ENCODE results near the gene NR1I3.

- TF ChIP-seq POLR2A (IDR thresholded peaks at IDR 0.05): no peak
- TF ChIP-seq CTCF (IDR thresholded peaks at IDR 0.05): no peak
Measured at GRCh38 chr1:161266202-161266601, 28.2 kb upstream of the NR1I3 start.
